Measurements from ENCODE around the gene TMEM132A.

The TMEM132A gene

GRCh38 chr11:60945295-60945667 is 21.0 kb downstream of the TMEM132A start:
- no peak overlapping the region for H3K4me3 ChIP-seq (replicated peaks in 1 of 2; ENCODE audit: low read depth in 2 of 2, low read length in 2 of 2)
- DNase-seq (ENCODE audit: low read depth in 2 of 2): no peak
- no peak for TF ChIP-seq CTCF (IDR thresholded peaks at IDR 0.05; ENCODE audit: low read depth, low read length)

GRCh38 chr11:60946601-60947264 is 22.5 kb downstream of the TMEM132A start:
- no peak for DNase-seq (ENCODE audit: low read depth in 2 of 2)
- H3K4me3 ChIP-seq (replicated peaks in 1 of 2; ENCODE audit: low read depth in 2 of 2, low read length in 2 of 2): no peak overlapping the region
- no peak for TF ChIP-seq CTCF (IDR thresholded peaks at IDR 0.05; ENCODE audit: low read depth, low read length)

GRCh38 chr11:60947700-60948099 is 23.4 kb downstream of the TMEM132A start:
- DNase-seq (ENCODE audit: low read depth in 2 of 2): no peak
- TF ChIP-seq CTCF (IDR thresholded peaks at IDR 0.05; ENCODE audit: low read depth, low read length): no peak
- no peak overlapping the region for H3K4me3 ChIP-seq (replicated peaks in 1 of 2; ENCODE audit: low read depth in 2 of 2, low read length in 2 of 2)

- no peak for TF ChIP-seq CTCF (IDR thresholded peaks at IDR 0.05; ENCODE audit: low read depth, low read length)
- no peak overlapping the region for H3K4me3 ChIP-seq (replicated peaks in 1 of 2; ENCODE audit: low read depth in 2 of 2, low read length in 2 of 2)
- no peak for DNase-seq (ENCODE audit: low read depth in 2 of 2)
These were observed 24.0 kb downstream of the TMEM132A start for GRCh38 chr11:60948250-60948649.

- TF ChIP-seq CTCF (IDR thresholded peaks at IDR 0.05; ENCODE audit: low read depth, low read length): no peak
- DNase-seq (ENCODE audit: low read depth in 2 of 2): no peak
- H3K4me3 ChIP-seq (replicated peaks in 1 of 2; ENCODE audit: low read depth in 2 of 2, low read length in 2 of 2): no peak overlapping the region
These were observed 25.8 kb downstream of the TMEM132A start for GRCh38 chr11:60950024-60950423.

GRCh38 chr11:60950933-60951605 is 26.8 kb downstream of the TMEM132A start:
- TF ChIP-seq CTCF (IDR thresholded peaks at IDR 0.05; ENCODE audit: low read depth, low read length): no peak
- peak overlapping the region; percentile 10 to 39 for H3K4me3 ChIP-seq (replicated peaks in 1 of 2; ENCODE audit: low read depth in 2 of 2, low read length in 2 of 2)
- DNase-seq (ENCODE audit: low read depth in 2 of 2): no peak

- TF ChIP-seq CTCF (IDR thresholded peaks at IDR 0.05; ENCODE audit: low read depth, low read length): no peak
- no peak for DNase-seq (ENCODE audit: low read depth in 2 of 2)
- peak overlapping the region; percentile 39 to 43 for H3K4me3 ChIP-seq (replicated peaks in 1 of 2; ENCODE audit: low read depth in 2 of 2, low read length in 2 of 2)
These were observed 27.3 kb downstream of the TMEM132A start for GRCh38 chr11:60951606-60951903.

All from cardiac fibroblast (primary cell).